ENCODE data around the gene TMEM203.
A peak's percentile ranks its signal among the peaks of the same experiment; 100 is the strongest.

TMEM203 gene

DNA sequence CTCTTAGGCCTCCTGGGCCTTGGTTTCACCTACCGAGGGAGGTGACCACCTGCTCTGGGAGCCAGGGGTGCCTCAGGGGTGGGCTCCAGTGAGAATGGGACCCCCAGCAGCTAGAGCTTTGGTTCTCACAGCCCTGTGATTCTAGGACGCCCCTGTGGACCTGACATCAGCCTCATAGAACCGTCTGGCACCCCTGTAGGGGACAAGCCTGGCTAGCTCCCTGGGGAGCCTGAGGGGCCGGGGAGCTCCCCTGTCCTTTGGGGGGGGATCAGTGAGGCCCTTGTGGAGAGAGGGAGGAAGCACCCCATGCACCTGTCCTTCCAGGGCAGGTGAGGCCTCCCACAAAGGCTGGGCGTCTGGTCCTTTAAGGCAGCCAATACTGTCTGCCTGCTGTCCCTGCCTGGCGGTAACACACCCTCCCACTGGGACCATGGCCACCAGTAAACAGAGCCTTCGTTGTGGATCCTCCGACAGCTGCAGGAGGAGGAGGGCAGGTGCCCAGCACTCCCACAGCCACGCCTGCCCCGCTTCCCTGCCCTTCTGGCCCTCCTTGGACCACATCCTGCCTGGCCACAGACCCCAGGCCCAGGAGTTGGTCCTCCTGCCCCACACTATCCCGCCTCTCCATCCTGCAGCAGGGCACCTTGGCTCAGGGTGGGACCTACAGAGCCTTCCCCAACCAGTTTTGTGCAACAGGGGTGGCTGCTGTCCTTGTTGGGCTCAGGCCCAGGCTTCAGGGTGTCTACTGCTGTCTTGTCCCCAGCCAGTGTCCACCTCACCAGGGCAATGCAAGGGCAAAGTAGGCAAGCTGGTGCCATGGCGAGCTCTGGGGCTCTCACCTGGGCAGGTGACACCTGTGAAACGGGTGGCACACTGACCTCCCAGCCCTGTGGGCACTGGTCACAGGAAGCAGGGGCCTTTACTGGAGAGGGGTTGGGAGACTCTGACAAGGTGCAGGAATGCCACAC is 32.6 kb upstream of the TMEM203 start:
- TF ChIP-seq, protein P1, sequence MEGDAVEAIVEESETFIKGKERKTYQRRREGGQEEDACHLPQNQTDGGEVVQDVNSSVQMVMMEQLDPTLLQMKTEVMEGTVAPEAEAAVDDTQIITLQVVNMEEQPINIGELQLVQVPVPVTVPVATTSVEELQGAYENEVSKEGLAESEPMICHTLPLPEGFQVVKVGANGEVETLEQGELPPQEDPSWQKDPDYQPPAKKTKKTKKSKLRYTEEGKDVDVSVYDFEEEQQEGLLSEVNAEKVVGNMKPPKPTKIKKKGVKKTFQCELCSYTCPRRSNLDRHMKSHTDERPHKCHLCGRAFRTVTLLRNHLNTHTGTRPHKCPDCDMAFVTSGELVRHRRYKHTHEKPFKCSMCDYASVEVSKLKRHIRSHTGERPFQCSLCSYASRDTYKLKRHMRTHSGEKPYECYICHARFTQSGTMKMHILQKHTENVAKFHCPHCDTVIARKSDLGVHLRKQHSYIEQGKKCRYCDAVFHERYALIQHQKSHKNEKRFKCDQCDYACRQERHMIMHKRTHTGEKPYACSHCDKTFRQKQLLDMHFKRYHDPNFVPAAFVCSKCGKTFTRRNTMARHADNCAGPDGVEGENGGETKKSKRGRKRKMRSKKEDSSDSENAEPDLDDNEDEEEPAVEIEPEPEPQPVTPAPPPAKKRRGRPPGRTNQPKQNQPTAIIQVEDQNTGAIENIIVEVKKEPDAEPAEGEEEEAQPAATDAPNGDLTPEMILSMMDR (IDR thresholded peaks at IDR 0.05) = no peak
- no peak for TF ChIP-seq ZFX (IDR thresholded peaks at IDR 0.05; ENCODE audit: borderline replicate concordance)
- H3K27ac ChIP-seq = peak overlapping the region; percentile 97

DNA sequence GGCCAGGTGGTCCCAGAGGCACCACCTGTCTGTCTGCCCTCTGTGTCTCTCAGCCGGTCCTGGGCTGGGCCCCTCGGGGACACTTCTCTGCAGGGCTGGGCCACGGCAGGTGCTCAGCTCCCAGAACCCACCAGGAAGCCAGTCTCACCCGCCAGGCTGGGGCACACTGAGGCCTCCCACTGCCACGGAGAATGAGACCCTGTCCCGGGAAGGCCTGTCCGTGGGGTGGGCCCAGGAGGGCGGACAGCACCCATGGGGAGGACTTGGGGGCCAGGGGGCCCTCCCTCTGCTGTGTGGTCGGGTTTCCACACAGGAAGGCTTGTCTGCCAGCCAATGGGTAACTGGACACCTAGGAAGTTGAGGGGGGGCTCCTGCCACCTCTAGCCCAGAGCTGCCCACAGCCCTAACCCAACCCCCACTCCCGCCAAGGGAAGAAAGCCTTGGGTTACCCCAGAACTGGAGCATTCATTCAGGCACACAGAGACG is 31.5 kb upstream of the TMEM203 start:
- H3K27ac ChIP-seq = peak overlapping the region; percentile 97
- TF ChIP-seq ZFX (IDR thresholded peaks at IDR 0.05; ENCODE audit: borderline replicate concordance) = no peak
- TF ChIP-seq, protein P1 (IDR thresholded peaks at IDR 0.05) = no peak

- H3K27ac ChIP-seq = peak overlapping the region; percentile 97
- TF ChIP-seq ZFX (IDR thresholded peaks at IDR 0.05; ENCODE audit: borderline replicate concordance) = no peak
- TF ChIP-seq, protein P1 (IDR thresholded peaks at IDR 0.05) = peak; percentile 99
Observed at GRCh38 chr9:137236238-137236935, 30.9 kb upstream of the TMEM203 start.

DNA sequence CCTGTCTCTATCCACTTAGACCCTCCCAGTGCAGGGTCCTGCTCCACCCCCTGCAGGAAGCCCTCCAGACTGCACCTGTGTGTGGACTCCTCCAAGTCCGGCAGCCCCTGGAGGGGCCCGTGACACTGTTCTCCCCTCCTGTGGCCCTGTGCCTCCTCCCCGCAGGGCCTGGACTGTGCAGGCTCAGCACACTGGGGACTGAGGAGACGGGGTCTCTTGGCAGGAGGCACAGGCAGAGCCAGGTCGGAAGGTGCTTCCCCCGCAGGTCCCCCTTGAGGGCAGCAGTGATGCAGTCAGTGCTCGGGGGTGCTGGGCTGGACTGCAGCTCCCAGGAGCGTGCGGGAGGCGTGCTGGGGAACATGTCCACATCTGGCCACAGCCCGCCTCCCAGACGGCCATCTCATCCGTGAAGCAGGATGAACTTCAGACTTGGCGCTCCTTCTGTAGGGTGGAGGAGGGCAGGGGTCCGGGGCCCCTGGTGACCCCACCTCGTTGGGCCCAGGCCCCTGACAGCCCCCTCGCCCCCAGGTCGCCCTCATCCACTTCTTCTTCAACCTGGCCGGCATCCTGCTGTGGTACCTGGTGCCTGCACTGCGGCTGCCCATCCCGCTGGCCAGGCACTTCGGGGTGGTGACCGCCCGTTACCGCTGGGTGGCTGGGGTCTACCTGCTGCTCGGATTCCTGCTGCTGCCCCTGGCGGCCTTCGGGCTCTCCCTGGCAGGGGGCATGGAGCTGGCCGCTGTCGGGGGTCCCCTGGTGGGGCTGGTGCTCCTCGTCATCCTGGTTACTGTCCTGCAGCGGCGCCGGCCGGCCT is 30.2 kb upstream of the TMEM203 start:
- TF ChIP-seq, protein P1 (IDR thresholded peaks at IDR 0.05) = no peak
- no peak for TF ChIP-seq ZFX (IDR thresholded peaks at IDR 0.05; ENCODE audit: borderline replicate concordance)
- H3K27ac ChIP-seq = peak overlapping the region; percentile 97

GRCh38 chr9:137234758-137235423 is 29.4 kb upstream of the TMEM203 start:
- TF ChIP-seq, protein P1 (IDR thresholded peaks at IDR 0.05) = no peak
- no peak for TF ChIP-seq ZFX (IDR thresholded peaks at IDR 0.05; ENCODE audit: borderline replicate concordance)
- no peak overlapping the region for H3K27ac ChIP-seq

DNA sequence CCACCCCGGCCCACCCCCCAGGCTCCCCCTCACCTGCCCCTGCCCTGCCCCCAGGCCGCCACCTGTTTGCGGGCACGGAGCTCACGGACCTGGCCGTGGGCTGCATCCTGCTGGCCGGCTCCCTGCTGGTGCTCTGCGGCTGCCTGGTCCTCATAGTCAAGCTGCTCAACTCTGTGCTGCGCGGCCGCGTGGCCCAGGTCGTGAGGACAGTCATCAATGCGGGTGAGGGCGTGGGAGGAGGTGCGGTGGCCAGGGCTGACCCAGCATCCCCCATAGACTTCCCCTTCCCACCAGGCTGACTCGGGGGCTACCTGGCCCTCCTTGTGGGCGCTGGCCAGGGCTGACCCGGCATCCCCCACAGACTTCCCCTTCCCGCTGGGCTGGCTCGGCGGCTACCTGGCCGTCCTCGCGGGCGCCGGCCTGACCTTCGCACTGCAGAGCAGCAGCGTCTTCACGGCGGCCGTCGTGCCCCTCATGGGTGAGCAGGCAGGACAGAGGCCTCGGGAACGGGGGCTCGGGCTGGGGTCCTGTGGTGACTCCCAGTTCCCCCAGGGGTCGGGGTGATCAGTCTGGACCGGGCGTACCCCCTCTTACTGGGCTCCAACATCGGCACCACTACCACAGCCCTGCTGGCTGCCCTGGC is 28.7 kb upstream of the TMEM203 start:
- H3K27ac ChIP-seq = no peak overlapping the region
- no peak for TF ChIP-seq ZFX (IDR thresholded peaks at IDR 0.05; ENCODE audit: borderline replicate concordance)
- TF ChIP-seq, protein P1 (IDR thresholded peaks at IDR 0.05) = no peak

Measured in 22Rv1 (cell line).